ENCODE data around the gene ZNF568.

Gene ZNF568

DNA sequence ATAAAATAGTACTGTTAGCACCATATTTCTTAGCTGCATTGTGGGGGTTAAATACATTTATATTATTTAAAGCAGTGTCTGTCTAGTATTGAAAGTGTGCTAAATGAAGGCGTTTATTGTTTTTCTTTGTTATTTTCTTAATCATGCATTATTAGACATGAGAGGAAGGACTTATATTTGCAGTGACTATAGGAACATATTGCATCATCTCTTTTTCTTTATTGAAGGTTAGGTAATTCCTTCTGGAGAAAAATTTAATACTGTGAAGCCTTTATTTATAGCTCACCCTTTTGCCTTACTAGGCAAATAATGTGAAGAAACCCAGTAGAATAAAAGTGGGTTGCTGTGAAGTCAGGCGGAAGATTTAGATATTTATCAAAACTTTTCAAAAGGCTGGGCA lies 83.2 kb downstream of the ZNF568 start:
- no peak for DNase-seq (ENCODE audit: low read depth)

DNA sequence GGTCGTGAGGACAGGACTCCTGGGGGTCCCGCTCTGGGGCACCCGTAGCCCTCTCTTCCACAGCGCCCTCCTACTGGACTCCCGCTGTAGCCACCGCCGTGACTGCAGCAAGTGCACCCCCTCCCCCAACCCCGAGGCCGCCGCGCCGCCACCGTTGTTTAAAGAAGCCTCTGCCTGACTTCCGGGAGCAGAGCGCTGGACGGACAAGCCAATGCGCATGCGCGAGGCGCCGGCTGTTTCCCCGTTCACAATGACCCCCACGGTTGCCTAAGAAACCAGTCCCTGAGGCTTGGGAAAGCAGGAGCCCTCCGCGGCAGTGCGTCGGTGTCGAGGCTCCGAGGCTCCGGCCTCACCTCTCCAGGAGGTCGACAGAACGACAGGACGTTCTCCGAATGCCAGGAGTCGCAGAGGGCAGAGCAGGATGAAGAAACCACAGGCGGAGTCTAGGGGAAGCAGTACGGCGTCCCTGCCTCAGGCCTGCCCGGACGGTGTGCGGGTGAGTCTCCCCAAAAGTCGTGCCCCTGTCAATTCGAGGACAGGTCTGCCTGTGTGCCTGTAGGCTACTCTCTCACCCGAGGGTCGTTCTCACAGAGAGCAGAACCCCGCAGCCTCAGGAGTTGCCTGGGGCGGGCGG lies 91.6 kb downstream of the ZNF568 start:
- DNase-seq (ENCODE audit: low read depth) = peak; percentile 5

DNA sequence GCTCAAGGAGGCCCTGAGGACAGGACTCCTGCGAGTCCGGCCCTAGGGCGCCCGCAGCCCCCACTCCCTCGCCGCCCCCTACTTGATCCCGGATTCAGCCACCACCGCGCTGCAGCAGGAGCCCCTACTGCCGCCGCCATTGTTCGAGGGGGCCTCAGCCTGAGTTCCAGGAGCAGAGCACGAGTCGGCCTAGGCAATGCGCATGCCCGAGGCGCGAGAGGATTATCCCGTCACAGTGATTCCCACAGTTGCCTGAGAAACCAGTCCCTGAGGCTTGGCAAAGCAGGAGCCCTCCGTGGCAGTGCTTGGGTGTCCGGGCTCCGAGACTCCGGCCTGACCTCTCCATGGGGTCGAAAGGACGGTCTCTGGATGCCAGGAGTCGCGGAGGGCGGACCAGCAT lies 93.7 kb downstream of the ZNF568 start:
- no peak for DNase-seq (ENCODE audit: low read depth)

DNA sequence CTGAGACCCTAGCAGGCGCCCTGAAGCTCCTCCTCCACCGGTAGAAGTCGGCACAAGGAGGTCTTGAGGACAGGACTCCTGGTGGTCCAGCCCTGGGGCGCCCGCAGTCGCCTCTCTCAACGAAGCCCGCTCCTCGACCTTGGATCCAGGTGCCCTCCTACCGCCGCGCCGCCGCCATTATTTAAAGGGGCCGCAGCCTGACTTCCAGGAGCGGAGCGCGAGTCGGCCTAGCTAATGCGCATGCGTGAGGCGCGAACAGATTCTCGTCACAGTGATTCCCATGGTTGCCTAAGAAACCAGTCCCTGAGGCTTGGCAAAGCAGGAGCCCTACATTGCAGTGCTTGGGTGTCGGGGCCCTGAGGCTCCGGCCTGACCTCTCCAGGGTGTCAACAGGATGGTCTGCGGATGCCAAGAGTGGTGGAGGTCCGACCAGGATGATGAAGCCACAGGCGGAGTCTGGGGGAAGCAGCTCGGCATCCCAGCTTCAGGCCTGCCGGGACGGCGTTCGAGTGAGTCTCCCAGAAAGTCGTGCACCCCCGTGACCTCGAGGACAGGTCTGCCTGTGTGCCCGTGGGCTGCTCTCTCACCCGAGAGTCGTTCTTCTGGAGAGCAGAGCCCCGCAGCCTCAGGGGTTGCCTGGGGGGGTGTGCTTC lies 96.1 kb downstream of the ZNF568 start:
- DNase-seq (ENCODE audit: low read depth) = no peak

DNA sequence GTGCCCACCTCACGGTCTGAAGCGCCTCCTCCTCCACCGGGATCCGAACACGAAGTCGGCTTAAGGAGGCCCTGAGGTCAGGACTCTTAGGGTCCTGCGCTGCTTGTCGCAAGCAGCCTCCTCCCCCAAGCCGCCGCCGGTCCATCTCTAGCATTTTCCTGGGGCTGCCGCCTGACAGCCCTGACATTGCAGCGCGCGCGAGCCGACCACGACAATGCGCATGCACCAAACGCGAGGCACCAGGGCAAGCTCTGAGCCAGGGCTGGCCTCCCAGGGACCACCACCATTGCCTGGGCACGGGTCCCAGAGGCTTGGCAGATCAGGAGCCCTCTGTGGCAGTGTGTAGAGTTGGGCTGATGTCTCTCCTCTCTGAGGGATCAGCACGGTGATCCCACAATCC lies 98.3 kb downstream of the ZNF568 start:
- no peak for DNase-seq (ENCODE audit: low read depth)

DNA sequence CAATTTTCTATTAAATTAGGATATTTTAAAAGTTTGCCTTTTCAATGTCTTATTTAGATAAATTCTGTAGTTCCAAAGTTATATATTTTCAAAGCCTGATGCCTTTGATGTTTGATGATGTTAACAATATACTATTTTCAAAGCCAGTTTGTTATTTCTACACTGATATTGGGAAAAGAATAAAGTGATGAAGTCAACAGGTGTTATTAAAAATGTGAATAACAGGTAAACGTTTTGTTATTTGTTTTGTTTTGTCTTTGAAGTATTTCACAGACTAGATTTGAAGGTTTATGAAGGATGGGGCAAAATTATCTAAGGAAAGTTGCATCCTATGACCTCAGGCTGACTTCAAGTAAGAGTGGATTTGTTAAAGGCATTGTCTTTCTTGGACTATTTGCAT lies 129.0 kb downstream of the ZNF568 start:
- DNase-seq (ENCODE audit: low read depth) = no peak

All from activated gamma-delta T cell treated with anti-CD3 and anti-CD28 coated beads, Interleukin-2, amount 50 U/mL, for 16 hours (primary cell).